Measurements from ENCODE around the gene FAM110D. TPM values are rescaled to one million over a fixed set of nuclear protein-coding genes. Genes with fewer than 3 reads are reported as not detected.

The FAM110D gene
- total RNA-seq, 4 donors from 2014 or later: 2.4 to 3.6 (median 2.7) TPM

- peaks cover 5% of the 10 kb centered on the region for H3K4me1 ChIP-seq
- no peak overlapping the region for H3K4me3 ChIP-seq
- TF ChIP-seq POLR2A (IDR thresholded peaks at IDR 0.05): no peak
- TF ChIP-seq EP300 (IDR thresholded peaks at IDR 0.05): no peak
- TF ChIP-seq CTCF (IDR thresholded peaks at IDR 0.05): no peak
- no peak for TF ChIP-seq POLR2AphosphoS5 (IDR thresholded peaks at IDR 0.05)
- 35% methylated on average over 6 of the region's 6 CpGs for WGBS
- no peaks in the 10 kb centered on the region for H3K9me3 ChIP-seq
- H3K36me3 ChIP-seq: no peaks in the 10 kb centered on the region
- no peak overlapping the region for H3K27ac ChIP-seq
- DNase-seq (ENCODE audit: low spot score in 2 of 2): no peak
- no peaks in the 10 kb centered on the region for H3K27me3 ChIP-seq
These were observed 13.0 kb upstream of the FAM110D start for GRCh38 chr1:26145960-26146294.

- Histone ChIP-seq H3K4me1 (peaks cover 5% of the 10 kb centered on the region), H3K27ac (no peak overlapping the region), H3K36me3 (no peaks in the 10 kb centered on the region), H3K9me3 (no peaks in the 10 kb centered on the region), H3K4me3 (no peak overlapping the region), H3K27me3 (no peaks in the 10 kb centered on the region)
- no peak for DNase-seq (ENCODE audit: low spot score in 2 of 2)
- TF ChIP-seq CTCF (IDR thresholded peaks at IDR 0.05) (no peak), EP300 (IDR thresholded peaks at IDR 0.05) (no peak), POLR2A (IDR thresholded peaks at IDR 0.05) (no peak), POLR2AphosphoS5 (IDR thresholded peaks at IDR 0.05) (no peak)
These were observed 10.0 kb upstream of the FAM110D start for GRCh38 chr1:26148887-26149286.

- TF ChIP-seq POLR2AphosphoS5 (IDR thresholded peaks at IDR 0.05): no peak
- no peak for TF ChIP-seq POLR2A (IDR thresholded peaks at IDR 0.05)
- no peak for TF ChIP-seq EP300 (IDR thresholded peaks at IDR 0.05)
- no peak for TF ChIP-seq CTCF (IDR thresholded peaks at IDR 0.05)
These were observed 4.8 kb upstream of the FAM110D start for GRCh38 chr1:26153966-26154532.

GRCh38 chr1:26154750-26155149, 4.1 kb upstream of the FAM110D start:
- Histone ChIP-seq H3K9me3 (no peaks in the 10 kb centered on the region), H3K4me1 (no peaks in the 10 kb centered on the region), H3K4me3 (no peak overlapping the region), H3K27ac (peak overlapping the region; percentile 50), H3K36me3 (no peaks in the 10 kb centered on the region), H3K27me3 (peaks cover 30% of the 10 kb centered on the region)
- DNase-seq (ENCODE audit: low spot score in 2 of 2): no peak
- 54% methylated on average over 9 of the region's 9 CpGs for WGBS
- TF ChIP-seq CTCF (IDR thresholded peaks at IDR 0.05) (no peak), EP300 (IDR thresholded peaks at IDR 0.05) (no peak), POLR2A (IDR thresholded peaks at IDR 0.05) (no peak), POLR2AphosphoS5 (IDR thresholded peaks at IDR 0.05) (no peak)

More at GRCh38 chr1:26153966-26154532, 4.8 kb upstream of the FAM110D start:
- no peak overlapping the region for H3K27ac ChIP-seq
- DNase-seq (ENCODE audit: low spot score in 2 of 2): no peak
- peaks cover 29% of the 10 kb centered on the region for H3K27me3 ChIP-seq
- no peaks in the 10 kb centered on the region for H3K9me3 ChIP-seq
- H3K36me3 ChIP-seq: no peaks in the 10 kb centered on the region
- no peaks in the 10 kb centered on the region for H3K4me1 ChIP-seq
- 49% methylated on average over 5 of the region's 5 CpGs for whole genome bisulfite sequencing
- no peak overlapping the region for H3K4me3 ChIP-seq

GRCh38 chr1:26155370-26156284, 3.3 kb upstream of the FAM110D start:
- Histone ChIP-seq H3K27me3 (peaks cover 33% of the 10 kb centered on the region), H3K27ac (peak overlapping the region; percentile 50), H3K4me1 (no peaks in the 10 kb centered on the region), H3K9me3 (no peaks in the 10 kb centered on the region), H3K36me3 (no peaks in the 10 kb centered on the region), H3K4me3 (peak overlapping the region; percentile 25)
- DNase-seq (ENCODE audit: low spot score in 2 of 2): no peak
- TF ChIP-seq CTCF (IDR thresholded peaks at IDR 0.05) (no peak), EP300 (IDR thresholded peaks at IDR 0.05) (no peak), POLR2AphosphoS5 (IDR thresholded peaks at IDR 0.05) (no peak), POLR2A (IDR thresholded peaks at IDR 0.05) (no peak)
- 64% methylated on average over 21 of the region's 21 CpGs for WGBS

Data from suprapubic skin (tissue), 4 donors.